ENCODE measurements around the gene ERCC5.
A peak's percentile ranks its signal among the peaks of the same experiment; 100 is the strongest.

GRCh38 chr13:102870677-102871415 lies 25.0 kb downstream of the ERCC5 start:
- TF ChIP-seq CTCF (IDR thresholded peaks at IDR 0.05; ENCODE audit: control extremely low read depth in 1 of 3, insufficient read depth in 1 of 3, low read depth in 1 of 3, low read length in 3 of 3) (peak; percentile 63 to 71 (median 67)), PHF8 (conservative IDR thresholded peaks at IDR 0.05; ENCODE audit: low read depth, low read length) (no peak), HDAC2 (IDR thresholded peaks at IDR 0.05; ENCODE audit: borderline replicate concordance in 1 of 2, low read depth in 2 of 2, low read length in 2 of 2) (no peak)
